IMR-90 (cell line): ENCODE results near the gene HSPA12A. TPM values are rescaled to one million over a fixed set of nuclear protein-coding genes. Genes with fewer than 3 reads are reported as not detected.

Source experiments
- ATAC-seq: fragments of 200-7000 bp; cut with Tn5 transposase; 2 replicates; pipeline ENCODE4 v1.9.1; 2020; ENCODE audit warnings: low read depth, mild to moderate bottlenecking, moderate library complexity
- BruUV-seq: library from RNA; stranded (reverse); fragments of 400-500 nt; replicated peaks from 2 replicates; lab custom pipeline; 2021; lab: Mats Ljungman, UMichigan
- CTCF ChIA-PET: fragments of 300-600 bp; formaldehyde crosslinking; extraction: SDS; loops from one replicate; lab custom pipeline; 2021; ENCODE audit warnings: antibody characterized with exemption; lab: Yijun Ruan, JAX
- POLR2A ChIA-PET: fragments of 300-600 bp; sonication (Branson Sonifier 250); formaldehyde crosslinking; loops from one replicate; lab custom pipeline; 2022; ENCODE audit warnings: antibody characterized with exemption; ENCODE audit not compliant: unreplicated experiment; lab: Charles Lee
- DNase-seq: peaks from one replicate; pipeline ENCODE4 v3.0.0; 2013
- H2AFZ ChIP-seq: replicated peaks from 2 replicates; pipeline ENCODE3; 2013; ENCODE audit warnings: low read length, mild to moderate bottlenecking; ENCODE audit not compliant: poor library complexity
- H2AK5ac ChIP-seq: 2 replicates; pipeline ENCODE4 v1.6.1; 2013; ENCODE audit warnings: low read depth, low read length, inconsistent platforms
- H2AK9ac ChIP-seq: replicated peaks from 2 replicates; pipeline ENCODE3; 2013; ENCODE audit warnings: mild to moderate bottlenecking, low read depth, low read length, moderate library complexity; ENCODE audit not compliant: poor library complexity
- H2BK120ac ChIP-seq: 2 replicates; pipeline ENCODE4 v1.6.1; 2013; ENCODE audit warnings: low read depth, low read length, inconsistent platforms
- H2BK15ac ChIP-seq: 3 replicates; pipeline ENCODE4 v1.6.1; 2013; ENCODE audit warnings: low read depth, low read length, inconsistent platforms
- H2BK20ac ChIP-seq: 2 replicates; pipeline ENCODE4 v1.6.1; 2013; ENCODE audit warnings: low read depth, mild to moderate bottlenecking, inconsistent platforms, low read length, moderate library complexity
- H2BK5ac ChIP-seq: 2 replicates; pipeline ENCODE4 v1.6.1; 2013; ENCODE audit warnings: mild to moderate bottlenecking, low read depth, low read length, inconsistent platforms; ENCODE audit not compliant: poor library complexity, severe bottlenecking
- H3K14ac ChIP-seq: replicated peaks from 2 replicates; pipeline ENCODE4 v1.6.1; 2013; ENCODE audit warnings: low read depth, low read length, inconsistent platforms
- H3K18ac ChIP-seq: 2 replicates; pipeline ENCODE4 v1.6.1; 2013; ENCODE audit warnings: low read depth, low read length, control low read depth
- H3K23ac ChIP-seq: 2 replicates; pipeline ENCODE4 v1.6.1; 2013; ENCODE audit warnings: low read depth, low read length, inconsistent platforms
- H3K27ac ChIP-seq: 2 replicates; pipeline ENCODE4 v1.5.1; 2013; ENCODE audit warnings: mild to moderate bottlenecking, control low read depth, low read length; ENCODE audit not compliant: insufficient read depth
- H3K27me3 ChIP-seq: 2 replicates; pipeline ENCODE4 v1.6.1; 2013; ENCODE audit warnings: low read length; ENCODE audit not compliant: control insufficient read depth, insufficient read depth
- H3K36me3 ChIP-seq: 2 replicates; pipeline ENCODE4 v1.6.1; 2013; ENCODE audit warnings: low read length, mixed read lengths; ENCODE audit not compliant: control insufficient read depth, insufficient read depth
- H3K4ac ChIP-seq: 2 replicates; pipeline ENCODE4 v1.6.1; 2013; ENCODE audit warnings: low read depth, low read length, inconsistent platforms
- H3K4me1 ChIP-seq: 2 replicates; pipeline ENCODE4 v1.6.1; 2013; ENCODE audit warnings: low read length, mixed read lengths; ENCODE audit not compliant: control insufficient read depth, insufficient read depth
- H3K4me2 ChIP-seq: 2 replicates; pipeline ENCODE4 v1.6.1; 2013; ENCODE audit warnings: low read depth, mild to moderate bottlenecking, control low read depth, low read length, moderate library complexity
- H3K4me3 ChIP-seq: 2 replicates; pipeline ENCODE4 v1.5.1; 2013; ENCODE audit warnings: low read depth, mild to moderate bottlenecking, control low read depth, low read length, moderate library complexity; ENCODE audit not compliant: insufficient read depth
- H3K56ac ChIP-seq: 2 replicates; pipeline ENCODE4 v1.6.1; 2013; ENCODE audit warnings: low read length, inconsistent platforms; ENCODE audit not compliant: insufficient read depth; ENCODE audit errors: extremely low read depth
- H3K79me1 ChIP-seq, 2 experiments: 2 replicates each; pipeline ENCODE4 v1.6.1; 2013; ENCODE audit warnings: low read length in 2 of 2, inconsistent platforms in 1 of 2, low read depth in 1 of 2
- H3K9ac ChIP-seq: 2 replicates; pipeline ENCODE4 v1.6.1; 2013; ENCODE audit warnings: low read depth, low read length, control low read depth
- H3K9me1 ChIP-seq: 2 replicates; pipeline ENCODE4 v1.6.1; 2013; ENCODE audit warnings: low read length, inconsistent platforms; ENCODE audit not compliant: insufficient read depth
- H3K9me3 ChIP-seq: 2 replicates; pipeline ENCODE4 v1.6.1; 2013; ENCODE audit warnings: low read length; ENCODE audit not compliant: control insufficient read depth, insufficient read depth
- H4K20me1 ChIP-seq: 2 replicates; pipeline ENCODE4 v1.6.1; 2013; ENCODE audit warnings: low read length, inconsistent platforms; ENCODE audit not compliant: insufficient read depth
- H4K5ac ChIP-seq: 2 replicates; pipeline ENCODE4 v1.6.1; 2013; ENCODE audit warnings: mild to moderate bottlenecking, low read depth, low read length, control low read depth
- H4K8ac ChIP-seq, 2 experiments: 2 replicates each; pipeline ENCODE4 v1.6.1; 2013; ENCODE audit warnings: low read depth in 2 of 2, low read length in 2 of 2, control low read depth in 1 of 2, inconsistent platforms in 1 of 2
- H4K91ac ChIP-seq: 2 replicates; pipeline ENCODE4 v1.6.1; 2013; ENCODE audit warnings: low read depth, low read length, inconsistent platforms; ENCODE audit not compliant: insufficient read depth
- BHLHE40 ChIP-seq: fragments of 150-350 bp; IDR thresholded peaks from 2 replicates; pipeline ENCODE4 v1.6.1; 2016; ENCODE audit warnings: mild to moderate bottlenecking, low read depth, low read length
- CEBPB ChIP-seq: IDR thresholded peaks from 2 replicates; pipeline ENCODE4 v1.6.1; 2012; ENCODE audit warnings: low read depth, low read length, improper control_type of control experiment
- CHD1 ChIP-seq: IDR thresholded peaks from 2 replicates; pipeline ENCODE4 v1.6.1; 2012; ENCODE audit warnings: low read depth, low read length, improper control_type of control experiment
- CTCF ChIP-seq: conservative IDR thresholded peaks from 2 replicates; pipeline ENCODE4 v1.5.1; 2012; ENCODE audit warnings: mild to moderate bottlenecking, low read depth, low read length, improper control_type of control experiment
- ELK1 ChIP-seq: fragments of 150-350 bp; IDR thresholded peaks from 2 replicates; pipeline ENCODE4 v1.6.1; 2016; ENCODE audit warnings: low read depth, mild to moderate bottlenecking, low read length, moderate library complexity, borderline replicate concordance
- FOS ChIP-seq: fragments of 150-350 bp; IDR thresholded peaks from 2 replicates; pipeline ENCODE4 v1.6.1; 2016; ENCODE audit warnings: low read depth, low read length
- MAFK ChIP-seq: IDR thresholded peaks from 2 replicates; pipeline ENCODE4 v1.6.1; 2012; ENCODE audit warnings: low read depth, low read length, improper control_type of control experiment
- MAZ ChIP-seq: IDR thresholded peaks from 2 replicates; pipeline ENCODE4 v1.6.1; 2012; ENCODE audit warnings: low read depth, mild to moderate bottlenecking, low read length, improper control_type of control experiment, moderate library complexity, borderline replicate concordance
- MXI1 ChIP-seq: IDR thresholded peaks from 2 replicates; pipeline ENCODE4 v1.6.1; 2012; ENCODE audit warnings: low read depth, mild to moderate bottlenecking, low read length, moderate library complexity, borderline replicate concordance
- NFE2L2 ChIP-seq: fragments of 150-350 bp; IDR thresholded peaks from 2 replicates; pipeline ENCODE4 v1.6.1; 2016; ENCODE audit warnings: low read depth, mild to moderate bottlenecking, low read length
- POLR2A ChIP-seq: IDR thresholded peaks from 2 replicates; pipeline ENCODE4 v1.6.1; 2012; ENCODE audit warnings: mild to moderate bottlenecking, low read depth, low read length
- RAD21 ChIP-seq: IDR thresholded peaks from 2 replicates; pipeline ENCODE4 v1.6.1; 2012; ENCODE audit warnings: low read length, improper control_type of control experiment
- RCOR1 ChIP-seq: IDR thresholded peaks from 2 replicates; pipeline ENCODE4 v1.6.1; 2012; ENCODE audit warnings: mild to moderate bottlenecking, low read length, improper control_type of control experiment; ENCODE audit not compliant: insufficient replicate concordance
- RFX5 ChIP-seq: IDR thresholded peaks from 2 replicates; pipeline ENCODE4 v1.8.0; 2012; ENCODE audit warnings: low read depth, mild to moderate bottlenecking, low read length, moderate library complexity
- SMC3 ChIP-seq: fragments of 150-350 bp; IDR thresholded peaks from 2 replicates; pipeline ENCODE4 v1.6.1; 2016; ENCODE audit warnings: low read depth, mild to moderate bottlenecking, antibody characterized with exemption, low read length, moderate library complexity
- USF2 ChIP-seq: fragments of 150-350 bp; IDR thresholded peaks from 2 replicates; pipeline ENCODE4 v1.6.1; 2017; ENCODE audit warnings: mild to moderate bottlenecking, antibody characterized with exemption, low read length, low read depth
- WGBS, 2 experiments: methylation state at CpG; one replicate each; pipeline versions ENCODE4 v1.1.5 to v1.1.7; 2013; ENCODE audit warnings: missing lambda C conversion rate in 2 of 2; ENCODE audit not compliant: insufficient read length in 1 of 2; ENCODE audit errors: extremely low coverage in 2 of 2; 5-methylcytosine and 5-hydroxymethylcytosine counted together
- dilution Hi-C: fragments of 300-500 bp; cut with HindIII; formaldehyde crosslinking; loops from one replicate; pipeline ENCODE4 v1.14.3; 2018; ENCODE audit warnings: low sequenced_read_pairs; ENCODE audit not compliant: unreplicated experiment
- in situ Hi-C: fragments of 300-500 bp; cut with MboI; formaldehyde crosslinking; loops from 3 replicates; pipeline ENCODE4 v1.14.3; 2019; ENCODE audit warnings: low sequenced_read_pairs, inconsistent platforms, mixed read lengths
- intact Hi-C: fragments of 100-400 bp; cut with micrococcal nuclease; formaldehyde crosslinking; loops from 2 replicates; pipeline ENCODE4 v1.10.0; 2022
- polyA plus RNA-seq, 3 experiments: library from polyadenylated mRNA; depleted of rRNA; stranded (reverse); fragments of >200 nt; gene quantifications; 2 replicates each; pipeline ENCODE4 v1.2.3, GENCODE V29; 2012; ENCODE audit warnings: low replicate concordance in 1 of 3
- total RNA-seq: library from RNA; depleted of rRNA; stranded (reverse); fragments of >200 nt; gene quantifications from 2 replicates; pipeline ENCODE4 v1.2.3, GENCODE V29; 2012

The HSPA12A gene
- total and polyA plus RNA-seq, 2 of the 4 experiments (the other 2 are of a cell fraction), result 16.1 to 16.7 TPM

GRCh38 chr10:116697816-116698215 is 44.5 kb downstream of the HSPA12A start:
- Histone ChIP-seq H2AK5ac (no peak overlapping the region), H3K36me3 (peaks cover 3% of the 10 kb centered on the region; the same call in 1 of the 2 replicates), H3K4me1 (peaks cover 6% of the 10 kb centered on the region; the same call in 1 of the 2 replicates), H3K79me1 (no peaks in the 10 kb centered on the region; a peak in 1 of 4 replicates), H3K9me3 (no peaks in the 10 kb centered on the region), H3K14ac (no peak overlapping the region), H2BK120ac (no peak overlapping the region), H2AFZ (no peak overlapping the region), H2BK20ac (no peak overlapping the region), H3K9ac (no peak overlapping the region), H3K56ac (no peak overlapping the region), H4K20me1 (no peaks in the 10 kb centered on the region), H3K4me3 (no peak overlapping the region), H3K4ac (no peak overlapping the region), H3K27ac (no peak overlapping the region), H2BK5ac (no peak overlapping the region), H3K27me3 (no peaks in the 10 kb centered on the region), H3K4me2 (no peak overlapping the region), H3K9me1 (0 out of 2 replicates have a peak, but pooled peaks cover 4% of the 10 kb centered on the region), H4K91ac (no peak overlapping the region), H4K5ac (no peak overlapping the region), H3K23ac (no peak overlapping the region), H4K8ac (no peak overlapping the region), H3K18ac (no peak overlapping the region), H2BK15ac (no peak overlapping the region), H2AK9ac (no peak overlapping the region)
- no peak for DNase-seq
- no peak for ATAC-seq
- whole genome bisulfite sequencing, 2 experiments, result no CpG with 5 or more reads among the region's 7 CpGs
- ChIA-PET POLR2A (no interaction called here), CTCF (no interaction called here)
- TF ChIP-seq SMC3, result no peak
- no peak for TF ChIP-seq USF2
- TF ChIP-seq MXI1, result no peak
- TF ChIP-seq CTCF, result no peak
- TF ChIP-seq ELK1, result no peak
- TF ChIP-seq BHLHE40, result no peak
- no peak for TF ChIP-seq CHD1
- TF ChIP-seq RAD21, result no peak
- TF ChIP-seq FOS, result no peak
- no peak for TF ChIP-seq RFX5
- no peak for TF ChIP-seq CEBPB
- no peak for TF ChIP-seq MAZ
- no peak for TF ChIP-seq MAFK
- no peak for TF ChIP-seq POLR2A
- no peak for TF ChIP-seq NFE2L2
- no peak for TF ChIP-seq RCOR1
- BruUV-seq, result no TSS peak
- in situ Hi-C loops, result no loop called here
- intact Hi-C loops, result no loop called here
- dilution Hi-C loops, result loop anchor here (25.0 kb wide), 1 partner anchor 89 kb away; no protein-coding TSS in a partner anchor
